Islet of Langerhans (tissue), 1 donor: ENCODE results near the gene CPXM2.

Experiments
- FAIRE-seq: peaks from one replicate; lab custom pipeline; 2011; peaks lifted over from hg19 to GRCh38; lab: Jason Lieb, UNC

The CPXM2 gene

GRCh38 chr10:123904834-123905409 lies 13.3 kb upstream of the CPXM2 start:
- no peak for FAIRE-seq

GRCh38 chr10:123903621-123904020 lies 12.0 kb upstream of the CPXM2 start:
- FAIRE-seq: no peak

- no peak for FAIRE-seq
Measured at GRCh38 chr10:123901621-123902020, 10.0 kb upstream of the CPXM2 start.

GRCh38 chr10:123897146-123897545 lies 5.5 kb upstream of the CPXM2 start:
- FAIRE-seq: no peak

GRCh38 chr10:123896246-123896927 lies 4.8 kb upstream of the CPXM2 start:
- FAIRE-seq: no peak

GRCh38 chr10:123893651-123894050 lies 2.0 kb upstream of the CPXM2 start:
- no peak for FAIRE-seq

GRCh38 chr10:123890756-123891143 lies 857 bp downstream of the CPXM2 start:
- no peak for FAIRE-seq

- FAIRE-seq: no peak
Measured at GRCh38 chr10:123890226-123890625, 1.4 kb downstream of the CPXM2 start.

- no peak for FAIRE-seq
Measured at GRCh38 chr10:123889821-123890220, 1.8 kb downstream of the CPXM2 start.

GRCh38 chr10:123888751-123889150 lies 2.9 kb downstream of the CPXM2 start:
- FAIRE-seq: no peak

GRCh38 chr10:123888256-123888655 lies 3.4 kb downstream of the CPXM2 start:
- FAIRE-seq: no peak

GRCh38 chr10:123886292-123886691 lies 5.3 kb downstream of the CPXM2 start:
- no peak for FAIRE-seq

GRCh38 chr10:123885406-123886170 lies 6.0 kb downstream of the CPXM2 start:
- FAIRE-seq: no peak

GRCh38 chr10:123884907-123885381 lies 6.7 kb downstream of the CPXM2 start:
- FAIRE-seq: no peak

- no peak for FAIRE-seq
Measured at GRCh38 chr10:123884351-123884906, 7.2 kb downstream of the CPXM2 start.

GRCh38 chr10:123883673-123884320 lies 7.8 kb downstream of the CPXM2 start:
- no peak for FAIRE-seq

- no peak for FAIRE-seq
Measured at GRCh38 chr10:123882681-123883445, 8.7 kb downstream of the CPXM2 start.

- no peak for FAIRE-seq
Measured at GRCh38 chr10:123882177-123882576, 9.4 kb downstream of the CPXM2 start.

GRCh38 chr10:123879606-123880257 lies 11.9 kb downstream of the CPXM2 start:
- no peak for FAIRE-seq

GRCh38 chr10:123878666-123879303 lies 12.8 kb downstream of the CPXM2 start:
- no peak for FAIRE-seq

GRCh38 chr10:123870260-123870659 lies 21.3 kb downstream of the CPXM2 start:
- FAIRE-seq: no peak
